ENCODE data around the gene PLIN3. TPM values are rescaled to one million over a fixed set of nuclear protein-coding genes. Genes with fewer than 3 reads are reported as not detected.
A peak's percentile ranks its signal among the peaks of the same experiment; 100 is the strongest.

The PLIN3 gene
- total RNA-seq, 1 experiment from 2014 or later = 207 TPM

DNA sequence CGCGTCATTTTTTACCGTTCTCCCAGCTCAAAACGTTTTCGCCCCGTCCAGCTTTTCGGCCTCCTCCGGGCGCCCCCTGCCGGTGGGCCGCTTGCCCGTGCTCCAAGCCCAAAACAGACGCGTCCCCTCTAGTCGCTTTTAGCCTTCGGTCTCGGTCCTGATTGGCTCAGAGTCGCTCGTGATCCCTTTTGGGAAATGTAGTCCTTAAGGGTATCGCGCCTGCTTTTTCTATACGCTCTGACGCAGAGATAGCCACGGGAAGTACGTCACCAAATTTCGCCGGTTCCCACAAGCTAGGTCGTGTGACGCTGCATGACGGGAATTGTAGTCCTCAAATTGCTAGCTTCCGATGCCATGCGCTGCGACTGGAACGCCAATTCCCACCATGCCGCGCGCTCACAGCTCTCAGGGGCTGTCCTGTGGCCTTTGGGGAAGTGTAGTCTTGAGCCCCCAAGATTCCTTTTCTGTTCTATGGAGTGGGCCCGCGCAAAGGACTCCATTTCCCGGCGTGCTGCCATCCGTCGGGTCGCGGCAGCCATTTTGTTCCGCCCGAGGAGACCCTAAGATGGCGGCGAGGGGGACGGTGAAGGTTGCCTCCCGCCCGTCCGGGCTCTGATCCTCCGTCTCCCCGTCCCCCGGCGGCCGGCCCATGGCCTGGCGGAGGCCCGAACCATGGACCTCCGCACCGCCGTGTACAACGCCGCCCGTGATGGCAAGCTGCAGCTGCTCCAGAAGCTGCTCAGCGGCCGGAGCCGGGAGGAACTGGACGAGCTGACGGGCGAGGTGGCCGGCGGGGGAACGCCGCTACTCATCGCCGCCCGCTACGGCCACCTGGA, 76.1 kb downstream of the PLIN3 start, which contains the start of gene FEM1A:
FEM1A (plus strand) TSS at position 552 of the 836 bp plus-strand sequence; CDS start at position 673, 121 bp downstream.
- H2AFZ ChIP-seq (ENCODE audit: low read depth, low read length, poor library complexity, severe bottlenecking) = peak within 1 kb of the TSS; percentile 98
- ChIA-PET RAD21 (ENCODE audit: low non-redundant PET in 1 of 2, low total read pairs in 2 of 2, uncharacterized antibody in 2 of 2, unreplicated experiment in 2 of 2) (interaction anchor here (0.6 to 1.3 kb wide), 9 partner anchors 15 to 178 kb away, joined by 3 to 13 read pairs (median 4); partner anchors contain the start of gene KDM4B (in 1 of the 2)), POLR2A (interaction anchor here (0.6 to 1.9 kb wide), 7 partner anchors 54 to 929 kb away, joined by 3 to 14 read pairs (median 3); partner anchors contain the start of genes CATSPERD and LONP1), CTCF (interaction anchor here (0.6 to 3.4 kb wide), 34 partner anchors 9 to 804 kb away, joined by 3 to 94 read pairs (median 4); partner anchors contain the start of genes CHAF1A and PLIN3)
- intact Hi-C loops (cut with micrococcal nuclease) = loop anchor here (1.0 to 2.0 kb wide), 3 partner anchors 59 to 121 kb away; partner anchors contain the start of gene MYDGF
- no peaks in the 10 kb centered on the region for H3K9me2 ChIP-seq (ENCODE audit: insufficient read depth)
- no peaks in the 10 kb centered on the region for H3K9me3 ChIP-seq (ENCODE audit: control insufficient read depth in 1 of 2, insufficient read depth in 1 of 2, low read depth in 1 of 2, low read length in 2 of 2)
- peaks cover 48% of the 10 kb centered on the region for H3K79me2 ChIP-seq (ENCODE audit: insufficient read depth, low read length)
- H3K4me3 ChIP-seq (replicated peaks in 1 of 2; ENCODE audit: low read depth in 1 of 2, low read length in 2 of 2) = peak within 1 kb of the TSS; percentile 75 to 87
- H3K27me3 ChIP-seq (ENCODE audit: insufficient read depth, low read length) = no peaks in the 10 kb centered on the region
- peak within 1 kb of the TSS; percentile 97 for H3K9ac ChIP-seq (ENCODE audit: low read length)
- peaks cover 10 to 25% of the 10 kb centered on the region in 2 experiments; a peak in 3 of 4 replicates for H3K36me3 ChIP-seq (ENCODE audit: control insufficient read depth in 1 of 2, insufficient read depth in 2 of 2, low read length in 2 of 2)
- ATAC-seq (peak; percentile 94), DNase-seq (ENCODE audit: low read depth, low spot score) (peak; percentile 100)
- H4K20me1 ChIP-seq (ENCODE audit: insufficient read depth) = peaks cover 6% of the 10 kb centered on the region; the same call in 1 of the 2 replicates
- peak within 1 kb of the TSS; percentile 97 for H3K27ac ChIP-seq (ENCODE audit: low read depth, low read length)
- peak within 1 kb of the TSS; percentile 98 for H3K4me2 ChIP-seq (ENCODE audit: low read length)
- no TSS peak for BruUV-seq (replicated peaks)
- H3K4me1 ChIP-seq (ENCODE audit: control insufficient read depth in 1 of 2, insufficient read depth in 2 of 2, low read length in 2 of 2) = peaks cover 12 to 20% of the 10 kb centered on the region in 2 experiments
- TF ChIP-seq, protein P1, sequence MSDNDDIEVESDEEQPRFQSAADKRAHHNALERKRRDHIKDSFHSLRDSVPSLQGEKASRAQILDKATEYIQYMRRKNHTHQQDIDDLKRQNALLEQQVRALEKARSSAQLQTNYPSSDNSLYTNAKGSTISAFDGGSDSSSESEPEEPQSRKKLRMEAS (IDR thresholded peaks at IDR 0.05) = 0 out of 2 replicates have a peak, but pooled peaks have one; percentile 43
- no peak for TF ChIP-seq FOSL1 (IDR thresholded peaks at IDR 0.05; ENCODE audit: low read depth)
- TF ChIP-seq POLR2A (IDR thresholded peaks at IDR 0.05; ENCODE audit: borderline replicate concordance, extremely low read depth, insufficient read depth, insufficient read length) = peak; percentile 62
- TF ChIP-seq, protein P2, sequence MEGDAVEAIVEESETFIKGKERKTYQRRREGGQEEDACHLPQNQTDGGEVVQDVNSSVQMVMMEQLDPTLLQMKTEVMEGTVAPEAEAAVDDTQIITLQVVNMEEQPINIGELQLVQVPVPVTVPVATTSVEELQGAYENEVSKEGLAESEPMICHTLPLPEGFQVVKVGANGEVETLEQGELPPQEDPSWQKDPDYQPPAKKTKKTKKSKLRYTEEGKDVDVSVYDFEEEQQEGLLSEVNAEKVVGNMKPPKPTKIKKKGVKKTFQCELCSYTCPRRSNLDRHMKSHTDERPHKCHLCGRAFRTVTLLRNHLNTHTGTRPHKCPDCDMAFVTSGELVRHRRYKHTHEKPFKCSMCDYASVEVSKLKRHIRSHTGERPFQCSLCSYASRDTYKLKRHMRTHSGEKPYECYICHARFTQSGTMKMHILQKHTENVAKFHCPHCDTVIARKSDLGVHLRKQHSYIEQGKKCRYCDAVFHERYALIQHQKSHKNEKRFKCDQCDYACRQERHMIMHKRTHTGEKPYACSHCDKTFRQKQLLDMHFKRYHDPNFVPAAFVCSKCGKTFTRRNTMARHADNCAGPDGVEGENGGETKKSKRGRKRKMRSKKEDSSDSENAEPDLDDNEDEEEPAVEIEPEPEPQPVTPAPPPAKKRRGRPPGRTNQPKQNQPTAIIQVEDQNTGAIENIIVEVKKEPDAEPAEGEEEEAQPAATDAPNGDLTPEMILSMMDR (IDR thresholded peaks at IDR 0.05 in 2 of 3, conservative IDR thresholded peaks at IDR 0.05 in 1 of 3; ENCODE audit: borderline replicate concordance in 1 of 3, insufficient read depth in 1 of 3, low read depth in 2 of 3, low read length in 2 of 3) = peak; percentile 97 to 99 (median 97)
- TF ChIP-seq EGR1 (IDR thresholded peaks at IDR 0.05; ENCODE audit: low read depth) = peak; percentile 91
- TF ChIP-seq YY1 (IDR thresholded peaks at IDR 0.05; ENCODE audit: extremely low read depth, insufficient replicate concordance, low read depth, low read length) = peak; percentile 99
- TF ChIP-seq SIN3A (IDR thresholded peaks at IDR 0.05; ENCODE audit: low read depth) = no peak
- TF ChIP-seq, protein P3, sequence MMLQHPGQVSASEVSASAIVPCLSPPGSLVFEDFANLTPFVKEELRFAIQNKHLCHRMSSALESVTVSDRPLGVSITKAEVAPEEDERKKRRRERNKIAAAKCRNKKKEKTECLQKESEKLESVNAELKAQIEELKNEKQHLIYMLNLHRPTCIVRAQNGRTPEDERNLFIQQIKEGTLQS (IDR thresholded peaks at IDR 0.05) = no peak
- TF ChIP-seq ZFX (IDR thresholded peaks at IDR 0.05) = no peak
- TF ChIP-seq ZNF274 (IDR thresholded peaks at IDR 0.05; ENCODE audit: low read depth, low read length) = no peak
- TF ChIP-seq ELF1 (IDR thresholded peaks at IDR 0.05; ENCODE audit: borderline replicate concordance, low read depth) = no peak; the same call in 1 of the 2 replicates
- no peak for TF ChIP-seq EZH2 (IDR thresholded peaks at IDR 0.05)
- TF ChIP-seq, protein P4, sequence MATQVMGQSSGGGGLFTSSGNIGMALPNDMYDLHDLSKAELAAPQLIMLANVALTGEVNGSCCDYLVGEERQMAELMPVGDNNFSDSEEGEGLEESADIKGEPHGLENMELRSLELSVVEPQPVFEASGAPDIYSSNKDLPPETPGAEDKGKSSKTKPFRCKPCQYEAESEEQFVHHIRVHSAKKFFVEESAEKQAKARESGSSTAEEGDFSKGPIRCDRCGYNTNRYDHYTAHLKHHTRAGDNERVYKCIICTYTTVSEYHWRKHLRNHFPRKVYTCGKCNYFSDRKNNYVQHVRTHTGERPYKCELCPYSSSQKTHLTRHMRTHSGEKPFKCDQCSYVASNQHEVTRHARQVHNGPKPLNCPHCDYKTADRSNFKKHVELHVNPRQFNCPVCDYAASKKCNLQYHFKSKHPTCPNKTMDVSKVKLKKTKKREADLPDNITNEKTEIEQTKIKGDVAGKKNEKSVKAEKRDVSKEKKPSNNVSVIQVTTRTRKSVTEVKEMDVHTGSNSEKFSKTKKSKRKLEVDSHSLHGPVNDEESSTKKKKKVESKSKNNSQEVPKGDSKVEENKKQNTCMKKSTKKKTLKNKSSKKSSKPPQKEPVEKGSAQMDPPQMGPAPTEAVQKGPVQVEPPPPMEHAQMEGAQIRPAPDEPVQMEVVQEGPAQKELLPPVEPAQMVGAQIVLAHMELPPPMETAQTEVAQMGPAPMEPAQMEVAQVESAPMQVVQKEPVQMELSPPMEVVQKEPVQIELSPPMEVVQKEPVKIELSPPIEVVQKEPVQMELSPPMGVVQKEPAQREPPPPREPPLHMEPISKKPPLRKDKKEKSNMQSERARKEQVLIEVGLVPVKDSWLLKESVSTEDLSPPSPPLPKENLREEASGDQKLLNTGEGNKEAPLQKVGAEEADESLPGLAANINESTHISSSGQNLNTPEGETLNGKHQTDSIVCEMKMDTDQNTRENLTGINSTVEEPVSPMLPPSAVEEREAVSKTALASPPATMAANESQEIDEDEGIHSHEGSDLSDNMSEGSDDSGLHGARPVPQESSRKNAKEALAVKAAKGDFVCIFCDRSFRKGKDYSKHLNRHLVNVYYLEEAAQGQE (IDR thresholded peaks at IDR 0.05; ENCODE audit: low read depth) = no peak
- TF ChIP-seq SP1 (IDR thresholded peaks at IDR 0.05; ENCODE audit: low read depth) = peak; percentile 90
- TF ChIP-seq, protein P5, sequence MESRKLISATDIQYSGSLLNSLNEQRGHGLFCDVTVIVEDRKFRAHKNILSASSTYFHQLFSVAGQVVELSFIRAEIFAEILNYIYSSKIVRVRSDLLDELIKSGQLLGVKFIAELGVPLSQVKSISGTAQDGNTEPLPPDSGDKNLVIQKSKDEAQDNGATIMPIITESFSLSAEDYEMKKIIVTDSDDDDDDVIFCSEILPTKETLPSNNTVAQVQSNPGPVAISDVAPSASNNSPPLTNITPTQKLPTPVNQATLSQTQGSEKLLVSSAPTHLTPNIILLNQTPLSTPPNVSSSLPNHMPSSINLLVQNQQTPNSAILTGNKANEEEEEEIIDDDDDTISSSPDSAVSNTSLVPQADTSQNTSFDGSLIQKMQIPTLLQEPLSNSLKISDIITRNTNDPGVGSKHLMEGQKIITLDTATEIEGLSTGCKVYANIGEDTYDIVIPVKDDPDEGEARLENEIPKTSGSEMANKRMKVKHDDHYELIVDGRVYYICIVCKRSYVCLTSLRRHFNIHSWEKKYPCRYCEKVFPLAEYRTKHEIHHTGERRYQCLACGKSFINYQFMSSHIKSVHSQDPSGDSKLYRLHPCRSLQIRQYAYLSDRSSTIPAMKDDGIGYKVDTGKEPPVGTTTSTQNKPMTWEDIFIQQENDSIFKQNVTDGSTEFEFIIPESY (IDR thresholded peaks at IDR 0.05; ENCODE audit: extremely low read depth, insufficient replicate concordance, low read length) = no peak
- TF ChIP-seq CEBPB (IDR thresholded peaks at IDR 0.05; ENCODE audit: low read depth) = no peak
- no peak for TF ChIP-seq EZH2phosphoT487 (IDR thresholded peaks at IDR 0.05; ENCODE audit: borderline replicate concordance)
